ENCODE results near the gene PBRM1.
A peak's percentile ranks its signal among the peaks of the same experiment; 100 is the strongest.
"Not testable (repeated sequence)": the region's sequence is repeated elsewhere in the genome, so short reads cannot be mapped to it uniquely, and the experiment has no call there.

Gene PBRM1

GRCh38 chr3:52685709-52686691, at the start of gene PBRM1, which contains the start of gene GNL3:
Gene PBRM1 (minus strand): TSS chr3:52685913.
Gene GNL3 (plus strand): TSS chr3:52686032. CDS start chr3:52686093, 61 bp downstream.
- peak; percentile 85 for DNase-seq (ENCODE audit: low read depth, low spot score)

GRCh38 chr3:52733256-52733891, 47.7 kb upstream of the PBRM1 start:
- no peak for DNase-seq (ENCODE audit: low read depth, low spot score)

GRCh38 chr3:52731590-52731989, 45.9 kb upstream of the PBRM1 start:
- no peak for DNase-seq (ENCODE audit: low read depth, low spot score)

- no peak for DNase-seq (ENCODE audit: low read depth, low spot score)
Measured at GRCh38 chr3:52730681-52731080, 45.0 kb upstream of the PBRM1 start.

- DNase-seq (ENCODE audit: low read depth, low spot score), result not testable (repeated sequence)
Measured at GRCh38 chr3:52728753-52729152, 43.0 kb upstream of the PBRM1 start.

GRCh38 chr3:52724511-52724910, 38.8 kb upstream of the PBRM1 start:
- DNase-seq (ENCODE audit: low read depth, low spot score), result no peak

- no peak for DNase-seq (ENCODE audit: low read depth, low spot score)
Measured at GRCh38 chr3:52723935-52724334, 38.2 kb upstream of the PBRM1 start.

- no peak for DNase-seq (ENCODE audit: low read depth, low spot score)
Measured at GRCh38 chr3:52722491-52722890, 36.8 kb upstream of the PBRM1 start.

GRCh38 chr3:52721730-52722008, 36.0 kb upstream of the PBRM1 start:
- DNase-seq (ENCODE audit: low read depth, low spot score), result no peak

- no peak for DNase-seq (ENCODE audit: low read depth, low spot score)
Measured at GRCh38 chr3:52721002-52721729, 35.5 kb upstream of the PBRM1 start.

- no peak for DNase-seq (ENCODE audit: low read depth, low spot score)
Measured at GRCh38 chr3:52719618-52720017, 33.9 kb upstream of the PBRM1 start.

- DNase-seq (ENCODE audit: low read depth, low spot score), result no peak
Measured at GRCh38 chr3:52715714-52716305, 30.1 kb upstream of the PBRM1 start.

- no peak for DNase-seq (ENCODE audit: low read depth, low spot score)
Measured at GRCh38 chr3:52714335-52715302, 28.9 kb upstream of the PBRM1 start.

- no peak for DNase-seq (ENCODE audit: low read depth, low spot score)
Measured at GRCh38 chr3:52712291-52713212, 26.8 kb upstream of the PBRM1 start.

- no peak for DNase-seq (ENCODE audit: low read depth, low spot score)
Measured at GRCh38 chr3:52710512-52710911, 24.8 kb upstream of the PBRM1 start.

- DNase-seq (ENCODE audit: low read depth, low spot score), result no peak
Measured at GRCh38 chr3:52707585-52707984, 21.9 kb upstream of the PBRM1 start.

GRCh38 chr3:52705688-52706686, 20.3 kb upstream of the PBRM1 start, which contains the start of the genes GLT8D1 and SPCS1:
Gene GLT8D1 (minus strand): TSS chr3:52705791. CDS start chr3:52700460, 5,331 bp downstream.
Gene SPCS1 (plus strand): TSS chr3:52706106. CDS start chr3:52706247, 141 bp downstream.
- peak; percentile 67 for DNase-seq (ENCODE audit: low read depth, low spot score)

GRCh38 chr3:52705438-52705687, 19.6 kb upstream of the PBRM1 start:
- DNase-seq (ENCODE audit: low read depth, low spot score), result no peak
